PC-9 (cell line): Measurements from ENCODE around the gene PLA2G7. TPM values are rescaled to one million over a fixed set of nuclear protein-coding genes. Genes with fewer than 3 reads are reported as not detected.
A peak's percentile ranks its signal among the peaks of the same experiment; 100 is the strongest.
"Not testable (repeated sequence)": the region's sequence is repeated elsewhere in the genome, so short reads cannot be mapped to it uniquely, and the experiment has no call there.

ENCODE experiments used
- BruUV-seq: library from RNA; stranded (reverse); fragments of 400-500 nt; replicated peaks from 2 replicates; lab custom pipeline; 2021; lab: Mats Ljungman, UMichigan
- CTCF ChIA-PET: fragments of 300-600 bp; sonication (Branson Sonifier 250); formaldehyde crosslinking; loops from one replicate; lab custom pipeline; 2022; ENCODE audit warnings: antibody characterized with exemption; lab: Charles Lee
- POLR2A ChIA-PET: fragments of 300-600 bp; sonication (Branson Sonifier 250); formaldehyde crosslinking; loops from one replicate; lab custom pipeline; 2022; ENCODE audit warnings: antibody characterized with exemption; ENCODE audit not compliant: unreplicated experiment; lab: Charles Lee
- DNase-seq, 2 experiments: peaks; one replicate each; pipeline versions ENCODE4 v3.0.0 to v3.0.0-alpha.2; 2015 to 2022; ENCODE audit warnings: mixed read lengths in 1 of 2
- H2AFZ ChIP-seq: fragments of 200-600 bp; sonication (generic); 2 replicates; pipeline ENCODE4 v1.8.1; 2017; ENCODE audit warnings: antibody characterized with exemption
- H3F3A ChIP-seq: fragments of 200-600 bp; sonication (generic); 2 replicates; pipeline ENCODE4 v1.8.1; 2017; ENCODE audit warnings: antibody characterized with exemption, mild to moderate bottlenecking, low read depth; ENCODE audit not compliant: insufficient read depth
- H3K27ac ChIP-seq: fragments of 200-600 bp; sonication (generic); 2 replicates; pipeline ENCODE4 v1.6.1; 2016; ENCODE audit warnings: mixed run types
- H3K27me3 ChIP-seq: fragments of 200-600 bp; sonication (generic); 2 replicates; pipeline ENCODE4 v1.6.1; 2016; ENCODE audit warnings: low read depth, mixed run types; ENCODE audit not compliant: insufficient read depth
- H3K36me3 ChIP-seq: fragments of 200-600 bp; sonication (generic); 2 replicates; pipeline ENCODE4 v1.6.1; 2016; ENCODE audit warnings: low read depth, mixed run types
- H3K4me1 ChIP-seq: fragments of 200-600 bp; sonication (generic); replicated peaks from 2 replicates; pipeline ENCODE4 v1.6.1; 2016; ENCODE audit warnings: mixed run types; ENCODE audit not compliant: insufficient read depth
- H3K4me2 ChIP-seq: fragments of 200-600 bp; sonication (generic); 2 replicates; pipeline ENCODE4 v1.6.1; 2017; ENCODE audit warnings: mixed run types
- H3K4me3 ChIP-seq: fragments of 200-600 bp; sonication (generic); 2 replicates; pipeline ENCODE4 v1.6.1; 2016; ENCODE audit warnings: mixed run types
- H3K79me2 ChIP-seq: fragments of 200-600 bp; sonication (generic); 2 replicates; pipeline ENCODE4 v1.6.1; 2017; ENCODE audit warnings: low read depth, mixed run types
- H3K9me2 ChIP-seq: fragments of 200-600 bp; sonication (generic); 2 replicates; pipeline ENCODE4 v1.8.1; 2017; ENCODE audit warnings: mild to moderate bottlenecking; ENCODE audit not compliant: insufficient read depth
- H3K9me3 ChIP-seq: fragments of 200-600 bp; sonication (generic); 2 replicates; pipeline ENCODE4 v1.8.1; 2016; ENCODE audit warnings: low read depth; ENCODE audit not compliant: insufficient read depth
- H4K20me1 ChIP-seq: fragments of 200-600 bp; sonication (generic); 2 replicates; pipeline ENCODE4 v1.8.1; 2017; ENCODE audit not compliant: insufficient read depth
- EZH2 ChIP-seq: fragments of 200-600 bp; sonication (generic); IDR thresholded peaks from 2 replicates; pipeline ENCODE4 v1.8.0; 2017; ENCODE audit warnings: antibody characterized with exemption, low read depth
- intact Hi-C: fragments of 100-400 bp; cut with micrococcal nuclease; formaldehyde crosslinking; loops from one replicate; pipeline ENCODE4 v1.10.0; 2022; ENCODE audit not compliant: unreplicated experiment
- total RNA-seq: library from RNA; stranded (reverse); gene quantifications from 2 replicates; pipeline ENCODE4 v1.2.3, GENCODE V29; 2021
- TF ChIP-seq, protein P1 (sequence below): fragments of 200-600 bp; sonication (generic); conservative IDR thresholded peaks from 2 replicates; pipeline ENCODE4 v1.6.1; 2017; ENCODE audit warnings: mixed run types, antibody characterized with exemption, mild to moderate bottlenecking, moderate library complexity

PLA2G7 gene
- total RNA-seq, 1 experiment from 2014 or later, result 0.98 TPM

DNA sequence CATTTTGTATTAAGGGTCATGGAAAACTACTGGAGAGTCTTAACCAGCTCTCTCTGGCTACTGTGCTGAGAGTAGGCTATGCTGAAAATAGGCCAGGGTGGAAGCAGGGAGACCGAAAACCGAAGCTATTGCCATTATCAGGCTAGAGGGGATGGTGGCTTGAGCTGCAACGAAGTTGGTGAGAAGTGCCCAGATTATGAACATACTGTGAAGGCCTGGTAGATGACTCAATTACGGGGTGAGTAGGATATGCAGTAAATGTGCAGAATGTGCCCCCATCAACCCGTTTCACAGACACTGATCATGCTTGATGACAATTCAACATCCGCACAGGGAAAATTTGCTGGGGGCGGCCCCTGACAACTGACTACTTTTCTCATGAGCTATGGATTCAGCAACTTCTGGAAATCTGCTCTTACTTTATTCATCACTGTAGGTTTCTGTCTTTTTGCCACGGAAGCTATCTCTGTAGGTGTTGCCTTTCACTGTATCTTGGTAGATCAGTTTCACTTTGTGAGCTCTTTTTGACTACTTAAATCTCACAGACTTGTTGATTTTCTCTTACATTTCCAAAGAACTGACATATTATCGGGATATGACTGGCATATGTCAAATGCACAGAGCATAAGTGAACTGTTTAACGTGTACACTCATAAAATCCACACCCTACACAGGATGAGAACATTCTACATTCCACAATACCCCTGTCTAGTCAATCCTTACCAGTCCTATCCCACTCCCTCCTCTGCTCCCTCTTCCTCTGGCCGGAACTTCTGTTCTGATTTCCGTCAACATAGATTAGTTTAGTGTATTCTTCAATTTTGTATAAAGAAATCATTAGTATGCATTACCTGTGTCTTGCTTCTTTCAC is 42.5 kb upstream of the PLA2G7 start:
- CTCF ChIA-PET, result no interaction called here
- Histone ChIP-seq H3K9me2 (no peaks in the 10 kb centered on the region), H4K20me1 (no peaks in the 10 kb centered on the region), H3K9me3 (no peaks in the 10 kb centered on the region), H3K27ac (no peak overlapping the region), H3K79me2 (no peaks in the 10 kb centered on the region), H3K4me2 (no peak overlapping the region), H2AFZ (peak overlapping the region; percentile 50; the same call in 1 of the 2 replicates), H3K4me3 (no peak overlapping the region), H3F3A (no peaks in the 10 kb centered on the region), H3K4me1 (no peaks in the 10 kb centered on the region), H3K27me3 (no peaks in the 10 kb centered on the region), H3K36me3 (no peaks in the 10 kb centered on the region)
- no peak for DNase-seq
- intact Hi-C loops, result no loop called here
- POLR2A ChIA-PET, result no interaction called here
- TF ChIP-seq, protein P1, sequence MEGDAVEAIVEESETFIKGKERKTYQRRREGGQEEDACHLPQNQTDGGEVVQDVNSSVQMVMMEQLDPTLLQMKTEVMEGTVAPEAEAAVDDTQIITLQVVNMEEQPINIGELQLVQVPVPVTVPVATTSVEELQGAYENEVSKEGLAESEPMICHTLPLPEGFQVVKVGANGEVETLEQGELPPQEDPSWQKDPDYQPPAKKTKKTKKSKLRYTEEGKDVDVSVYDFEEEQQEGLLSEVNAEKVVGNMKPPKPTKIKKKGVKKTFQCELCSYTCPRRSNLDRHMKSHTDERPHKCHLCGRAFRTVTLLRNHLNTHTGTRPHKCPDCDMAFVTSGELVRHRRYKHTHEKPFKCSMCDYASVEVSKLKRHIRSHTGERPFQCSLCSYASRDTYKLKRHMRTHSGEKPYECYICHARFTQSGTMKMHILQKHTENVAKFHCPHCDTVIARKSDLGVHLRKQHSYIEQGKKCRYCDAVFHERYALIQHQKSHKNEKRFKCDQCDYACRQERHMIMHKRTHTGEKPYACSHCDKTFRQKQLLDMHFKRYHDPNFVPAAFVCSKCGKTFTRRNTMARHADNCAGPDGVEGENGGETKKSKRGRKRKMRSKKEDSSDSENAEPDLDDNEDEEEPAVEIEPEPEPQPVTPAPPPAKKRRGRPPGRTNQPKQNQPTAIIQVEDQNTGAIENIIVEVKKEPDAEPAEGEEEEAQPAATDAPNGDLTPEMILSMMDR, result no peak
- no peak for TF ChIP-seq EZH2
- no TSS peak for BruUV-seq

DNA sequence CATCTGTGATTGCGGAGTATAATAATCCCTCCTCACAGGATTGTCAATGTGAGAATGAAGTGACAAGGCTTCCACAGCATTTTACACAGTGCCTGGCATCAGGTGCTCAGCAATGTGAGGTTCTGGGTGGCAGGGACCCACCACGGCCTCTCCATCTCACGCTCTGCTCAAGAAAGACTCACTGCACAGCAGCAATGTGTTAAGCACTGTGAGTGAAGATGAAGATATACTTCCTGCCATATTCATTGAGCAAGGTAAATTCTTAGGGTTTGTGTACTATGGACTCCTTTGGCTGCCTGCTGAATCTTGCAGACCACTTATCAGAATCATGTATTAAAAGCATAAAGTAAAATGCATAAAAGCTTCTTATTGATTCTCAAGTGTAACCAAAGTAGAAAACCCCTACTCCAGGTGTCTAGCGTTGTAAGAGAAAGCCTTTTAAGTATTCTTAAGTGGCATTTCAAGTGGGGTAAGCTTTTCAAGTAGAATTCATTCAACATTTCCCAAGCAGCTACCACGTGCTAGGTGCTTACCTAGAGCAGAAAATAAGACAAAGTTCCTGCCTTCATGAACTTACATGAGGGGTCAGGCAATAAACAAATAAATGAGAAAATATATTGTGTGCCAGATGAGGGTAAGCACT is 41.0 kb upstream of the PLA2G7 start:
- intact Hi-C loops, result no loop called here
- DNase-seq, result no peak
- no peak overlapping the region for H3K4me2 ChIP-seq
- no peaks in the 10 kb centered on the region for H3K4me1 ChIP-seq
- no peaks in the 10 kb centered on the region for H3K9me2 ChIP-seq
- H3K9me3 ChIP-seq, result no peaks in the 10 kb centered on the region
- TF ChIP-seq EZH2, result no peak
- TF ChIP-seq, protein P1, result no peak
- H3K27ac ChIP-seq, result no peak overlapping the region
- H4K20me1 ChIP-seq, result no peaks in the 10 kb centered on the region
- POLR2A ChIA-PET, result no interaction called here
- H3K27me3 ChIP-seq, result no peaks in the 10 kb centered on the region
- no peaks in the 10 kb centered on the region for H3F3A ChIP-seq
- no peak overlapping the region for H3K4me3 ChIP-seq
- no peak overlapping the region for H2AFZ ChIP-seq
- CTCF ChIA-PET, result no interaction called here
- H3K36me3 ChIP-seq, result no peaks in the 10 kb centered on the region
- H3K79me2 ChIP-seq, result no peaks in the 10 kb centered on the region
- no TSS peak for BruUV-seq

- H3K4me2 ChIP-seq, intact Hi-C loops, H3K4me3 ChIP-seq, H3K79me2 ChIP-seq, H4K20me1 ChIP-seq, H2AFZ ChIP-seq, H3K27ac ChIP-seq, POLR2A ChIA-PET, H3K9me3 ChIP-seq, DNase-seq, CTCF ChIA-PET, BruUV-seq, H3K36me3 ChIP-seq, H3F3A ChIP-seq, H3K27me3 ChIP-seq, H3K9me2 ChIP-seq, H3K4me1 ChIP-seq: not testable (repeated sequence)
Observed at GRCh38 chr6:46774736-46775135, 39.6 kb upstream of the PLA2G7 start.
